BE2C (cell line): Measurements from ENCODE around the gene SLC6A7.

Experiments used
- DNase-seq: peaks from one replicate; pipeline ENCODE4 v3.0.0-alpha.2; 2020
- H3K27me3 ChIP-seq: fragments of 250-450 bp; sonication (Bioruptor Pico); 2 replicates; pipeline ENCODE4 v1.5.1; 2020; ENCODE audit warnings: mild to moderate bottlenecking
- H3K36me3 ChIP-seq: fragments of 250-450 bp; sonication (Bioruptor Pico); 2 replicates; pipeline ENCODE4 v1.5.1; 2020; ENCODE audit warnings: mild to moderate bottlenecking
- H3K4me1 ChIP-seq: fragments of 250-450 bp; sonication (Bioruptor Pico); 2 replicates; pipeline ENCODE4 v1.5.1; 2020
- H3K4me3 ChIP-seq: 2 replicates; pipeline ENCODE4 v1.5.1; 2011; ENCODE audit warnings: low read depth, low read length
- H3K9me3 ChIP-seq: fragments of 250-450 bp; sonication (Bioruptor Pico); 2 replicates; pipeline ENCODE4 v1.5.1; 2020
- TF ChIP-seq, protein P1 (sequence below): IDR thresholded peaks from 2 replicates; pipeline ENCODE4 v1.5.1; 2012; ENCODE audit warnings: mild to moderate bottlenecking, low read depth, low read length

SLC6A7 gene

GRCh38 chr5:150211156-150212030 is 21.5 kb downstream of the SLC6A7 start:
- Histone ChIP-seq H3K9me3 (no peaks in the 10 kb centered on the region), H3K4me1 (no peaks in the 10 kb centered on the region), H3K27me3 (no peaks in the 10 kb centered on the region), H3K4me3 (no peak overlapping the region), H3K36me3 (no peaks in the 10 kb centered on the region)
- TF ChIP-seq, protein P1, sequence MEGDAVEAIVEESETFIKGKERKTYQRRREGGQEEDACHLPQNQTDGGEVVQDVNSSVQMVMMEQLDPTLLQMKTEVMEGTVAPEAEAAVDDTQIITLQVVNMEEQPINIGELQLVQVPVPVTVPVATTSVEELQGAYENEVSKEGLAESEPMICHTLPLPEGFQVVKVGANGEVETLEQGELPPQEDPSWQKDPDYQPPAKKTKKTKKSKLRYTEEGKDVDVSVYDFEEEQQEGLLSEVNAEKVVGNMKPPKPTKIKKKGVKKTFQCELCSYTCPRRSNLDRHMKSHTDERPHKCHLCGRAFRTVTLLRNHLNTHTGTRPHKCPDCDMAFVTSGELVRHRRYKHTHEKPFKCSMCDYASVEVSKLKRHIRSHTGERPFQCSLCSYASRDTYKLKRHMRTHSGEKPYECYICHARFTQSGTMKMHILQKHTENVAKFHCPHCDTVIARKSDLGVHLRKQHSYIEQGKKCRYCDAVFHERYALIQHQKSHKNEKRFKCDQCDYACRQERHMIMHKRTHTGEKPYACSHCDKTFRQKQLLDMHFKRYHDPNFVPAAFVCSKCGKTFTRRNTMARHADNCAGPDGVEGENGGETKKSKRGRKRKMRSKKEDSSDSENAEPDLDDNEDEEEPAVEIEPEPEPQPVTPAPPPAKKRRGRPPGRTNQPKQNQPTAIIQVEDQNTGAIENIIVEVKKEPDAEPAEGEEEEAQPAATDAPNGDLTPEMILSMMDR = no peak
- DNase-seq = no peak

- no peak overlapping the region for H3K4me3 ChIP-seq
- TF ChIP-seq, protein P1 = no peak
- no peaks in the 10 kb centered on the region for H3K9me3 ChIP-seq
- no peak for DNase-seq
- no peaks in the 10 kb centered on the region for H3K27me3 ChIP-seq
- H3K4me1 ChIP-seq = no peaks in the 10 kb centered on the region
- no peaks in the 10 kb centered on the region for H3K36me3 ChIP-seq
These were observed 23.7 kb downstream of the SLC6A7 start for GRCh38 chr5:150213530-150213929.

GRCh38 chr5:150214289-150214688 is 24.4 kb downstream of the SLC6A7 start:
- H3K4me3 ChIP-seq = no peak overlapping the region
- no peaks in the 10 kb centered on the region for H3K36me3 ChIP-seq
- H3K4me1 ChIP-seq = no peaks in the 10 kb centered on the region
- no peaks in the 10 kb centered on the region for H3K27me3 ChIP-seq
- TF ChIP-seq, protein P1 = no peak
- DNase-seq = no peak
- no peaks in the 10 kb centered on the region for H3K9me3 ChIP-seq

DNA sequence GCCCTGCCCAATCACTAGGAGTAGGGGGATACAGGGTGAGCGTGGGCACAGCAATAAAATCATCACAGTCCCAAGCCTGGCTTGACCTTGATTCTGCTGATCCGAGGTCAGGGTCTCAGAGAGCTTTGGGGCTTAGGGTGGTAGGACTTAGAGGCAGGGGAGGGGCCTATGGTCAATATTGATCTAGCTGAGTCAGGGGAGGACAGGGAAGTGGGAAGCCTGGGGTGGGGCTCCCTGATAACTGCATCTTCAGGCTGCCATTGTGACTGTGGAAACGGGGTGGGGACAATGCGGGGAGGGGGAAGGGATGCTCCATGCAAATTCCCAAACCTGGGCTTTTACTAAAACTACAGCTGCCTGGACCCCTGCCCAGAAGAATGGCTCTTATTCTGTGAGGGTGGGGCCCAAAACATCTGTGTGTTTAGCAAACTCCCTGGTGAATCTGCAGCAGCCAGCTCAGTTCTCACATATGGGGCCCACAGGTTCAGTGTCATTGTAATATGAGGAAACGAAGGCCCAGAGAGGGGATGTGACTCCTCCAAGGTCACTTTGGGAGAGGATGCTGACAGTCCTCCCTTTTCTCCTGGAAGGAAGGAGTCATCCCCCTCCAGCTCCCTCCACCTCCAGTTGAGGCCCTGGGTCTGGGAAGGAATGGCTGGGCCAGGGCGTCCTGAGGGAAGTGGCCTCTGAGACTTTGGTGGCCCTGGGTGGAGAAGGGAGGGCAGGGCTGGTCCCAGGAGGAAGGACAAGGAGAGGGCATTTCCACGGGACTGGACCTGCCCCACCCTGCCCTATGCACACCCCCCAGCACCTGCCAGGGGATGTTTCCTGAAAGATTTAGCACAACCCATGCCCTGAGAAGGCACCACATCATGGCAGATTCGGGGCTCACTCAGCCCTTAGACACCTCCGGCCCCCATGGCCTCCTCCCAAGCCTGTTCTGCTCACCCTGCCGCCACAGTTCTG is 26.4 kb downstream of the SLC6A7 start:
- H3K27me3 ChIP-seq = no peaks in the 10 kb centered on the region
- H3K4me3 ChIP-seq = no peak overlapping the region
- TF ChIP-seq, protein P1 = no peak
- no peaks in the 10 kb centered on the region for H3K36me3 ChIP-seq
- H3K9me3 ChIP-seq = no peaks in the 10 kb centered on the region
- no peak for DNase-seq
- H3K4me1 ChIP-seq = no peaks in the 10 kb centered on the region

DNA sequence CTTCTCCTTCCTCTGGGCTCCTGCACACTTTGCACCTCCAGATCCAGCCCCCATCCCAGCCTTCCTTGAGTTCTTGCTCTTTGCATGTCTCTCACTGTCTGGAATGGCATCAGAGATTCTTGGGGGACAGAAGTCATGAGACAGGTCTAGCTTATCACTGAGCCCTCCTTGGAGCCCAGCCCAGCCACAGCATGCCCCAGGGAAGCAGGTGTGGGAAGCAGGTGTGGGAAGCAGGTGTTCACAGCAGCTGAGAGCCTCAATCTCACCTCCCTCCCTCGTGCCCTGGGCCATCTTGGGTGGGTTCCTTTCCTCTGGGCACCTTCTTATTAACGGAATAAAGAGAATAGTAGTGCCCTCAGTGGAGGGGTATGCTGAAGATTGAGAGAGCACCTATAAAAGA is 27.2 kb downstream of the SLC6A7 start:
- Histone ChIP-seq H3K27me3 (no peaks in the 10 kb centered on the region), H3K9me3 (no peaks in the 10 kb centered on the region), H3K4me1 (no peaks in the 10 kb centered on the region), H3K4me3 (no peak overlapping the region), H3K36me3 (no peaks in the 10 kb centered on the region)
- TF ChIP-seq, protein P1 = no peak
- no peak for DNase-seq
